ENCODE results near the gene HMSD. TPM values are rescaled to one million over a fixed set of nuclear protein-coding genes. Genes with fewer than 3 reads are reported as not detected.

Gene HMSD
- total RNA-seq, 2 donors from 2014 or later, result not detected

GRCh38 chr18:63951302-63951705, 2.2 kb downstream of the HMSD start:
- H3K36me3 ChIP-seq, result no peaks in the 10 kb centered on the region
- intact Hi-C loops (cut with DNase I), result no loop called here
- no peak for DNase-seq (ENCODE audit: low spot score)
- H3K9me3 ChIP-seq, result no peaks in the 10 kb centered on the region
- H3K27ac ChIP-seq, result no peak overlapping the region
- TF ChIP-seq POLR2AphosphoS5 (IDR thresholded peaks at IDR 0.05), result no peak
- no peaks in the 10 kb centered on the region for H3K4me1 ChIP-seq (replicated peaks)
- no peaks in the 10 kb centered on the region for H3K27me3 ChIP-seq (replicated peaks; ENCODE audit: insufficient read depth)
- 85% methylated on average over 4 of the region's 4 CpGs for WGBS
- H3K4me3 ChIP-seq, result no peak overlapping the region

- WGBS, result 51% methylated on average over 5 of the region's 5 CpGs
- TF ChIP-seq POLR2AphosphoS5 (IDR thresholded peaks at IDR 0.05) (no peak), POLR2A (IDR thresholded peaks at IDR 0.05) (no peak)
- no peaks in the 10 kb centered on the region for H3K36me3 ChIP-seq
- H3K4me1 ChIP-seq (replicated peaks), result no peaks in the 10 kb centered on the region
- H3K27ac ChIP-seq, result no peak overlapping the region
- H3K4me3 ChIP-seq, result no peak overlapping the region
- DNase-seq (ENCODE audit: low spot score), result no peak
- H3K9me3 ChIP-seq, result no peaks in the 10 kb centered on the region
- no peaks in the 10 kb centered on the region for H3K27me3 ChIP-seq (replicated peaks; ENCODE audit: insufficient read depth)
- intact Hi-C loops (cut with DNase I), result no loop called here
These were observed 4.7 kb downstream of the HMSD start for GRCh38 chr18:63953811-63954210.

- H3K4me1 ChIP-seq (replicated peaks), result no peaks in the 10 kb centered on the region
- no peaks in the 10 kb centered on the region for H3K36me3 ChIP-seq
- 43% methylated on average over 4 of the region's 4 CpGs for WGBS
- no peak overlapping the region for H3K27ac ChIP-seq
- H3K27me3 ChIP-seq (replicated peaks; ENCODE audit: insufficient read depth), result no peaks in the 10 kb centered on the region
- intact Hi-C loops (cut with DNase I), result no loop called here
- no peak overlapping the region for H3K4me3 ChIP-seq
- no peak for TF ChIP-seq POLR2AphosphoS5 (IDR thresholded peaks at IDR 0.05)
- no peak for TF ChIP-seq POLR2A (IDR thresholded peaks at IDR 0.05)
- no peak for TF ChIP-seq CTCF (IDR thresholded peaks at IDR 0.05)
- DNase-seq (ENCODE audit: low spot score), result no peak
- no peaks in the 10 kb centered on the region for H3K9me3 ChIP-seq
These were observed 7.7 kb downstream of the HMSD start for GRCh38 chr18:63956755-63957154.

GRCh38 chr18:63960891-63961290, 11.8 kb downstream of the HMSD start:
- intact Hi-C loops (cut with DNase I), result loop anchor here (5.0 kb wide), 1 partner anchor 36 kb away; no protein-coding TSS in a partner anchor
- TF ChIP-seq CTCF (IDR thresholded peaks at IDR 0.05), result no peak
- no peak for TF ChIP-seq POLR2A (IDR thresholded peaks at IDR 0.05)
- Histone ChIP-seq H3K27ac (no peak overlapping the region), H3K4me1 (replicated peaks) (no peaks in the 10 kb centered on the region), H3K4me3 (no peak overlapping the region), H3K27me3 (replicated peaks; ENCODE audit: insufficient read depth) (no peaks in the 10 kb centered on the region), H3K36me3 (no peaks in the 10 kb centered on the region), H3K9me3 (no peaks in the 10 kb centered on the region)
- WGBS, result 59% methylated on average over 1 of the region's 1 CpG
- no peak for DNase-seq (ENCODE audit: low spot score)

- no peaks in the 10 kb centered on the region for H3K4me1 ChIP-seq (replicated peaks)
- no peaks in the 10 kb centered on the region for H3K36me3 ChIP-seq
- H3K4me3 ChIP-seq, result no peak overlapping the region
- no peak for DNase-seq (ENCODE audit: low spot score)
- TF ChIP-seq CTCF (IDR thresholded peaks at IDR 0.05) (no peak), POLR2AphosphoS5 (IDR thresholded peaks at IDR 0.05) (no peak), POLR2A (IDR thresholded peaks at IDR 0.05) (no peak)
- H3K27ac ChIP-seq, result no peak overlapping the region
- H3K9me3 ChIP-seq, result no peaks in the 10 kb centered on the region
- 70% methylated on average over 5 of the region's 5 CpGs for WGBS
- intact Hi-C loops (cut with DNase I), result loop anchor here (5.0 kb wide), 1 partner anchor 36 kb away; no protein-coding TSS in a partner anchor
- H3K27me3 ChIP-seq (replicated peaks; ENCODE audit: insufficient read depth), result no peaks in the 10 kb centered on the region
These were observed 12.4 kb downstream of the HMSD start for GRCh38 chr18:63961435-63961980.

GRCh38 chr18:63962137-63962536, 13.0 kb downstream of the HMSD start:
- no peaks in the 10 kb centered on the region for H3K36me3 ChIP-seq
- DNase-seq (ENCODE audit: low spot score), result no peak
- intact Hi-C loops (cut with DNase I), result loop anchor here (5.0 kb wide), 1 partner anchor 35 kb away; no protein-coding TSS in a partner anchor
- 44% methylated on average over 1 of the region's 1 CpG for WGBS
- no peaks in the 10 kb centered on the region for H3K27me3 ChIP-seq (replicated peaks; ENCODE audit: insufficient read depth)
- TF ChIP-seq POLR2A (IDR thresholded peaks at IDR 0.05) (no peak), CTCF (IDR thresholded peaks at IDR 0.05) (no peak), POLR2AphosphoS5 (IDR thresholded peaks at IDR 0.05) (no peak)
- H3K9me3 ChIP-seq, result no peaks in the 10 kb centered on the region
- H3K4me3 ChIP-seq, result no peak overlapping the region
- H3K27ac ChIP-seq, result no peak overlapping the region
- H3K4me1 ChIP-seq (replicated peaks), result no peaks in the 10 kb centered on the region
